GM19463 (cell line): ENCODE measurements around the gene SUMF1.

Experiments
- ATAC-seq: cut with Tn5 transposase; IDR thresholded peaks from one replicate; pipeline ENCODE4 v1.9.1; 2021; ENCODE audit warnings: mild to moderate bottlenecking, moderate library complexity; ENCODE audit not compliant: unreplicated experiment

Gene SUMF1

DNA sequence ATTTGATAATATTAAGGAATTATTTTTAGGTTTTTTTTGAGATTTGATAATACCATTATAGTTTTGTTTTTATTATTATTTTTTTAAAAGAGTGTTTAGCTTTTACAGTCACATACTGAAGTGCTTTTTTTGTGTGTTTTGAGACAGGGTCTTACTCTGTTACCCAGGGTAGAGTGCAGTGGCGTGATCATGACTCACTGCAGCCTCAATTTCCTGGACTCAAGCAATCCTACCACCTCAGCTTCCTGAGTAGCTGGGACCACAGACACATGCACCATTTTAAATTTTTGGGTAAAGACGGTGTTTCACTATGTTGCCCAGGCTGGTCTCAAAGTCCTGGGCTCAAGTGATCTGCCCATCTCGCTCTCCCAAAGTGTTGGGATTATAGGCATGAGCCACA is 73.0 kb downstream of the SUMF1 start:
- ATAC-seq, result no peak

DNA sequence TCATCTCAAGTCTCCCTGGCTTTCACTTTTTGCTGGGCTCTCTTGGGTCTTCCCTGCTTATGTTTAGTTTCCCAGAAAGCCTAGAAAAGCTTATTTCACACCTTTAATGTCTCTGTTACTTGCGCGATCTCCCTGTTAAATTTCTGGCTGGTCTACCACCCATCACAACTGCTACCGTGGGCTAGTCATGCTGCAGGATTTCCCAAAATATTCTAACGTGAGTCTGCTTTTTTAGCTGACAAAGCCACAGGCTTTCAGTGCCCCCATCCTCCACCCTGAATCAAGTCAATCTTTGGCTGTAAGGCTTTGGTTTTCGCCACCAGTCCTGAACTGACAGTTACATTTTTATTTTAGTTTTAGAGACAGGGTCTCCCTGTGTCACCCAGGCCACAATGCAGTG is 74.1 kb downstream of the SUMF1 start:
- ATAC-seq, result no peak

DNA sequence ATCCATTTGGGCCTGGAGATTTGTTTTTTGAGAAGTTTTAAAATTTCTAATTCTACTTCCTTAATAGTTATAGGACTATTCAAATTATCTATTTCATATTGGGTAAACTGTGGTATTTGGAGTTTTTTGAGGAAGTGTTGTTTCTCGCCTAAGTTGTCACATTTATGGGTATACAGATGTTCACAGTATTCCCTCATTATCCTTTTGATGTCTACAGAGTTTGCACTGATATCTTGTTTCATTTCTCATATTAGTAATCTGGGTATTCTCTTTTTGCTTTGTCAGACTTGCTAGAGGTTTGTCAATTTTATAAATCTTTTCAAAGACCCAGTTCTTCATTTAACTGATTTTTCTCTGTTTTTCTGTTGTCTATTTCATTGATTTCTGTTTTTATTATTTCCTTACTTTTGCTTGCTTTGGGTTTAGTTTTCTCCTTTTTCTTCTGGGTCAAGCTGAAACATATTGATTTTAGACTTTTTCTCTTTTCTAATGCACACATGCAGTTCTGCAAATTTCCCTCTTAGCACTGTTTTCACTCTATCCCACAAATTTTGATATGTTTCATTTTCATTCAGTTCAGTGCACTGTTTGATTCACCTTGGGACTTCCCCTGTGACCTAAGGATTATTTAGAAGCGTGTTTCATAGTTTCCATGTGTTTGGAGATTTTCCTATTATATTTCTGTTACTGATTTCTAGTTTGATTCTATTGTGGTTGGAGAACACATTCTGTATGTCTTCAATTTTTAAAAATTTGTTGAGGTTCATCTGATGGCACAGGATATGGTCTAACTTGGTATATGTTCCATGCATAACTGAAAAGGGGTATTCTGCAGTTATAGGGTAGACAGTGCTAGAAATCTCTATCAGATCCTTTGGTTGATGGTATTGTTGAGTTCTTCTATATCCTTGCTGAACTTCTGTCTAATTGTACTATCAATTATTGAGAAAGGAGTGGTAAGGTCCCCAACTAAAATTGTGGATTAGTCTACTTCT is 79.6 kb downstream of the SUMF1 start:
- ATAC-seq, result peak; percentile 66

DNA sequence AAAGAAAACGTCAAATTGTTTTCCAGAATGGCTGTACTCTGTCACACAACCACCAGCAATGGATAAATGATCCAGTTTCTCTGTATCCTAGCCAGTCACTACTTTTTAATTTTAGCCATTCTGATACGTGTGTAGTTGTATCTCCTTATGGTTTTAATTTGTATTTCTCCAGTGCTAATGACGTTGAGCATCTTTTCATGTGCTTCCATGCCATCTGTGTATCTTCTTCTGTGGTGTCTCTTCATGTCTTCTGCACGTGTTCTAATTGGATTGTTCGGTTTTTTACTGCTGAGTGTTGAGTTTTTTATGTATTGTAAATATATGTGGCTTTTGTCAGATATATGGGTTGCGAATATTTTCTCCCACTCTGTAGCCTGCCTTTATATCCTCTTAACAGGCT is 81.9 kb downstream of the SUMF1 start:
- no peak for ATAC-seq

DNA sequence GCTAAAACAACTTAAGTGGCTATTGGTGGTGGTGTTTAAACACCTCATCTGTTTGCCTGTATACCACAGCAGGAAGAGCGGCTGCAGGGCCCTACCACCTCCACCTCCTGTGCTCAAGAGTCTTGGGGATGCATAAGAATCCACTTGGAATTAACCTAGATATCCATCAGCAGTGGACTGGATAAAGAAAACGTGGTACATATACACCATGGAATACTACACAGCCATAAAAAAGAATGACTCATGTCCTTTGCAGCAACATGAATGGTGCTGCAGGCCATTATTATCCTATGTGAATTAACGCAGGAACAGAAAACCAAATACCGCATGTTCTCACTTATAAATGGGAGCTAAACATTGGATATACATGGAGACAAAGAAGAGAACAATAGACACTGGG is 87.1 kb downstream of the SUMF1 start:
- no peak for ATAC-seq

DNA sequence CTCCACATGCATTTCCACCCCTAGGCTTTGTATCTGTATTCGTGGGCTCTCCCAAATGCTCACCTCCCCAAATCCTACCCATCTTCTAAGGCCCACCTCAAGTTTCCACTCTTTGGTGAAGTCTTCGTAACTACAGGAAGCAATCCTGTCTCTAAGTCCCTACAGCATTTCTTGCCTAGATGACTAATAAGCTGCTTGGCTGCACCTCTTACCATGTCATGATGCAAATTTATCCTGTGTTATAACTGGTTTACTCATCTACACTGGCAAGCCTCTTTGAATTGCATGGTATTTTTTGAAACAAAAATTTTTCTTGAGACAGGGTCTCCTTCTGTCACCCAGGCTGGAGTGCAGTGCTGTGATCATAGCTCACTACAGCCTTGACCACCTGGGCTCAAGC is 90.6 kb downstream of the SUMF1 start:
- ATAC-seq, result no peak

DNA sequence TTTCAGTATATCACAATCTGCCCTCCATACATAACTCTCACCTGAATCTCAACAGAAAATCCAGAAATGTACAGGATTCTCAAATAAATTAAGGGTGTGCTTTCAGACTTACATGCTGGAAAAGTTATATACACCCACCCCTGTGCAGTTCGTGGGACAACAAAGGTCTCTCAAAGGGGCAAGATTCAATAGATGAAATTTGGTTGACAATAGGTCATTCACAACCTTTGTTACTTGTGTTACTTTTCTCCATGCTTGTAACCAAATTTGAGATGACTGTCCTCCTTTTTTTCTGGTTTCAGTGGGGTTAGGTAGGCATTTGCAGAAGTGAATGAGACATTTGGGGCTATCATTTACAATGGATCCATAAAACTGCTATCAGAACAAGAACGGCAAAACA is 91.2 kb downstream of the SUMF1 start:
- no peak for ATAC-seq

DNA sequence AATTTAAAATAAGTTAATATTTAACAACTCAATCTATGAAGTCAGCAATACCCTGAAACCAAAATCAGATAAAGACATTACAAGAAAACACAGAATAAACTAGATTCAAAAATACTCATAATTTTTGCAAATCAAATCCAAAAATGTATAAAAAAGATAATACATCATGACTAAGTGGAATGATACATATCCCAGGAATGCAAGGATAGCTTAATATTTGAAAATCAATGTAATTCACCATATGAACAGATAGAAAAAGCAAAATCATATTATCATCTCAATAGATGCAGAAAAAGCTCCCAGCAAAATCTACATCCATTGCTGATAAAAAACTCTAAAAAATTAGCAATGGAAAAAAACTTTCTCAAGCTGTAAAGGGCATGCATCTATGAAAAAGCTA is 93.4 kb downstream of the SUMF1 start:
- no peak for ATAC-seq

DNA sequence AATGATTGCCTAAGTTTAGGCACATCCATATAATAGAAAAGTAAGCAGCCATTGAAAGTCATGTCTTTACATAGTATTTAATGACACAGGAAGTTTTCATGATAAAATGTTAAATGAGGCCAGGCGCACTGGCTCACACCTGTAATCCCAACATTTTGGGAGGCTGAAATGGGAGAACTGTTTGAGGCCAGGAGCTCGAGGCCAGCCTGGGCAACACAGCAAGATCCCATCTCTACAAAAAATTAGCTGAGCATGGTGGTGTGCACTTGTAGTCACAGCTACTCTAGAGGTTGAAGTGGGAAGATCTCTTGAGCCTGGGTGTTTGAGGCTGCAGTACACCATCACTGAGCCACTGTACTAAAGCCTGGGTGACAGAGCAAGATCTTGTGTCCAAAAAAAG is 104.5 kb downstream of the SUMF1 start:
- no peak for ATAC-seq

DNA sequence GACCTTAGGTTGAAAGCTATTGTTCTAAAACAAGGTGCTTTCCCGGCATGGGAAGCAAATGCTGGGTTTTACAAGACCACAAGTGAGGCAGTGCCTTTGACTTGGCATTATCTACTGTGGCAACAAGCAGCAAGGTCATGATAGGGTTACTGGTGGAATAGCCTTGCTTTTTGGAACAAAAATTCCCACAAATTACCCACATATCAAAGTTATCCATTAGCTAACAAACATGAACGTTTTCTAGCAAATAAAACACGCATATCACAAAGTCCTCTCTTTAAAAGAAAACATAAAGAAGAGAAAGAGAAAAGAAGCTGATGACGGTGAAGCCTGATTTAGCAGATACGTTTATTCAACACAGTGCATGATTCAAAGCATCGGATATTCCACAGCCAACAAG is 106.3 kb downstream of the SUMF1 start:
- ATAC-seq, result no peak

DNA sequence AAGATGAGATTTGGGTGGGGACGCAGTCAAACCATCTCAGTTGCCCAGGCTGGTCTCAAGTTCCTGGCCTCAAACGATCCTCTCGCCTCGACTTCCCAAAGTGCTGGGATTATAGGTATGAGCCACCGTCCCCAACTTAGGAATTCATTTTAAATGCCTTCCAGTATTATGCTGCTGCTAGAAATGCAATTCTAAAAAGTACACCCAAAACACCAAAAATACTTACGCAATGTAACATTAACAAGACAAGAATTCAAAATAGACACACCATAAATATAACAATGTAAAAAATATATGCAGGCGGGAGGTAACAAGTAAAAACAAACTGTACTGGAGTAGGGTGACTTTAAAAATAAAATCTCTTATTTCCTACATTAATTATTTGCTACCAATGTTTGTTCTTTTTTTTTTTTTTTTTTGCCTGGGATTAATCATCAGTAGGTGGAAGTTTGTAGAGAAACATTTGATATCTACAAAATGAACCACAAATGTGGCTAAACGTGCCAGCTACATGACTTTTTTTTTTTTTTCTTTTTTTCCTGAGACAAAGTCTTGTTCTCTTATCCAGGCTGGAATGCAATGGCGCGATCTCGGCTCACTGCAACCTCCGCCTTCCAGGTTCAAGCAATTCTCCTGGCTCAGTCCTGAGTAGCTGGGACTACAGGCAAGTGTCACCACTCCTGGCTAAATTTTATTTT is 107.1 kb downstream of the SUMF1 start:
- no peak for ATAC-seq

DNA sequence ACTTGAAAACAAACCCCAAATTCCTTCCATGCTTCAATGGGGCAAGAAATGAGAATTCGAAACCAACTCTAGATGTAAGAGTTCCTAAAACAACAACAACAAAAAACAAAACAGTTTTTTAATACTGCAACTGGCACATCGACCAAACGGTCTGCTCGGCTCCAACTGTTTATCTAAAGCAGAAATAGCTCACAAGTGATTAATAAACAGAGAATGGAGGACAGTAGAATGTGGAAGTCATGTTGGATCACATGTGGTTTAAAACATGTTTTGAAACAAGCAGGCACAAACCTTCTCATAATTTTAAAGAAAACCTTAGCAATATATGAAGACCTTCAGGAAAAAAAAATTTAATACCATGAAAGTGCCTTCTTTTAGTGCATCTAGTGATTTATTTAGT is 108.8 kb downstream of the SUMF1 start:
- no peak for ATAC-seq

DNA sequence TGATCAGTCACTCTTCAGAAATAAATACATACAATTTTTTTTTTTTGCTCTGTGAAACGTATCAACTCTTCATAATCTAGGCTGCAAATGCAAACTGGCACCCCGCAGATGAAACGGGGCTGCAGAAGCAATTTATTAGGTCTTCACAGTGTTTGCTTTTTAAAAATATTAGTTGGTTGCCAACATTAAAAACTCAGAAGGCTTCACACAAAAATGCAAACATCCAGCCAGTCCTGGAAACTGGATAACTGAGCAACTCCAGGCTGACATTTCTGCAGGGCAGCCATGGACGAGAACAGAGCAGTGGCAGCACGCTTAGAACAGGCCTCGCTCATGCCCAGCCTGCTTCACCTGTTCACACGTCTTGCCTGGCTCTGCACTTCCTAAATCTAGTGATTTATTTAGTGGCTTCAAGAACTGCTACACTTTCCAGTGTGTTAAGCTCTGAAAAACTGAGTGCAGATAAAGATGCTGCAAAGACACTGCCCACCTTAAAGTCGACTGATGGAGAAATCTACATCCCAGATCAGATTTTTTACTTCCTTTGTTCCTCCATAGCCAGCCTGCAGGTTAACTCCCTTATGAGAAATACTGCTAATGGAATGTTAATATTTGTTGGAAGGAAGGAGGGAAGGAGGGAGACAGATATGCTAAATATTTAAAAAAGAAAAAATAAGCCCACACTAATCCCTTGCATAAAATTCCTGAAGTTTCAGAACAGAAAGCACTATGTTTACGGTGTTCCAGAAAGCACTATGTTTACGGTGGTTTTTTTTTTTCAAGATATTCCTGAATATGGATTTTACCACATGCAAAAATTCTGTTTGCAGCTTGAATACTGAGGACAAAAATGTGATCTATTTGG is 110.3 kb downstream of the SUMF1 start:
- ATAC-seq, result no peak

DNA sequence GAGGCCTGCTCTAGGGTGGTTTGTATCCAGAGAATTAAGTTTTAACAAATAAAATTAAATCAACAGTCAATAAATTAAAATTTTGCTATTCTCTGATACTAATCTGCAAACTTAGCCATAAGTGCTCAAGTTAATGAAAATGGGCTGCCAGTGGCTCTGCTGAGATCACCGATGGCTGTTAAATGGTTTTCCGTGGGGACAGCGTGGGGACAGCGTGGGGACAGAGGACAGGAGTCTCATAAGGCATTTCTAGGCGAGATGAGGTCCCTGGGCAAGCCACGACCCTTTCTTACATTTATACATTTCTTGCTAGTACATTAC is 110.9 kb downstream of the SUMF1 start:
- no peak for ATAC-seq

DNA sequence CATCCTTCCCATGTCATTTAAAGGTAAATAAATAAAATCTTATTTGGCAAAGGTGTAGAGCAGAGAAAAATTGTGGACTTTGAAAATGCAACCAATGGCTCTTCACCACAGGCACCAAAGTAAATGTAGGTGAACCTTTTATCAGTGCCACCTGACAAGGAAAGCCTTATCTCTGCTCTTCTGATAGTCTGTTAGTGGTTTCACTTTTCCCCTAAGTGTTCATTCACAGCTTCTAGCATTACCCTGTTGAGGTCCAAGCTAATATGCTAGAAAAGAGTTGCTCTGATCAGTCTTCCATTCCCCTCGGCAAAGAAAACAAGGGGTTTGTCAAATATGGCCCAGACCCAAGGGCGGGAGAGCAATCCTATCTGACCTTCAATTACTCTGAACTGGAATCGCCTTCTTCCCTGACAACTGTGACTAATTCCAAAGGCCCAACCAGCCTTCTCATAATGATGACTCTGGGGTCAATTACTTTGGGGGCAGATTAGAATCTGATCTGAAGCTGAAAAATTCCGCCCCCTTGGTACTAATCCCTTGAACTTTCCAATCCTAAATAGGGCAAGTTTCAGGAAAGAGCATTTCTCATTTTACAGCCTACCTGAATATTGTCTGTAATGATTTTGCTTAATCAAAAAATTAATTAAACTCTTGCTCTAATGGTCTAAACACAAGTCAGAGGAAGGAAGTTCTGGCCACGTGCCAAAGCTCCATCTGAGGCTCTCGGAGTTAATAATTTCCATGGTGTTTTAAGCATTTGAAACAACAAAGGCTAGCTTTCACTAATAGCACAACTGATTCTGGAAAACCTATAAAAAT is 111.5 kb downstream of the SUMF1 start:
- no peak for ATAC-seq

DNA sequence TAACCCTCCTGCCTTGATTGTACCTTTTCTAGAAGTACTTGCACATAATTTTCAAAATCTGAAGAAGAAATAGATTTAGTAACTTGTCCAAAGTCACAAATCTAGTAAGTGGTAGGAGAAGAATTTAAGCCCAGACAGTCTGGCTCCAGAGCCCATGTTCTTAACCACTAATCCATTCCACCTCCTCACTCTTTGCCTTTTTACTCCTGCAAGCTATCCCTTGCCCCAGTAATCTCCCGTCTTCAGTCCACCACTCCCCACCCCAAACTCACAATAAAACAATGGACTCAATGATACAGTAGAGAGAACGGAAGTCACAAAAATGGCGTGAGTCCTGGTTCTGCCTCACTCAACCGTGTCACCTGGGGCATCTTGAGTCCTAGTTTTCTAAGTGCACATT is 115.2 kb downstream of the SUMF1 start:
- no peak for ATAC-seq

DNA sequence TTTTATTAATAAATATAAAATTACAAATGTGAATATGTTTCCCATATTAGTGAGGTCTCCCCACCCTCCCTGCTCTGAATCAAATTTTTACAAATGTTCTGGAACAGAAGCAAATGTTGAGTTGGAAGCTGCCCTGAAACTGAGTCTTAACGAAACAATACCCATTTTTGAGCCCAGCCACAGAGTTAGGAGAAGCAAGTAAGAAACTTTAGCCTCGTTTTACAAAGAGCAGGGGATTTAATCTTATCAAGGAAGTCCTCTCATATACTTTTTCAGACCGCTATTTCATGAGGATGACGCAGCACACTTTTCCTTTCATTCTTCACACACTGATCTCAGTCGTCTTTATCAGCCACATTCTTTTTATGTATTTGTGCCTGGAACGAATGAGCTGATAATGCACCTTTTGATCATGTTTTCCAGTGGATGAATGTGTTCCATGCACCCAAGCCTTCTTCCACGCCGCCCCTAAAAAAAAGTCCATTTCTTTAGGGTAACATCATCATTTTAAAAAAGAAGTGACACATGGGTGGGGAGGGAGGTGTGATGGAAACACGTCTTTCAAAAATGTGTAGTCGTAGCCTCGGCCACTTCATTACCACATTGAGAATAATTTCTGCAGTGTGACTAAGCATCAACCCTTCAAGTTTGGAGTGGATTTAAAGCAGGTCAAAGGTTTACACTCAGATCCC is 115.8 kb downstream of the SUMF1 start:
- ATAC-seq, result peak; percentile 34

DNA sequence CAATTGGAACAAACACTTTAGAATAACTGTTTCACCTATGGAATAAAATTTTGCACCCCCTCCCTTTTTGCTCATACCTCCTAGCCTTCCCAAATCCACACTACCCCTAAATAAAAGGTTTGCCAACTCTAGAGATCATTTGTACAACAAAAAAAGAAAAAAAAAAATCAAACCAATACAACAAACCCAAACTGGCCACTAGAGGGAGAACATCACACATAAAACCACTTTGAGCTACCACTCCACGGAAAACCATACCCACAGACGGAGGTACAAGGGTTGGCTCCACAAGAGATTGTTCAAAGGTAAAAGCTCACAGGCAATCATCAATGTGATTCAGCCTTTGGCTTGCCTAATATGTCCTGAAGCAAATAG is 116.3 kb downstream of the SUMF1 start:
- peak; percentile 86 for ATAC-seq

DNA sequence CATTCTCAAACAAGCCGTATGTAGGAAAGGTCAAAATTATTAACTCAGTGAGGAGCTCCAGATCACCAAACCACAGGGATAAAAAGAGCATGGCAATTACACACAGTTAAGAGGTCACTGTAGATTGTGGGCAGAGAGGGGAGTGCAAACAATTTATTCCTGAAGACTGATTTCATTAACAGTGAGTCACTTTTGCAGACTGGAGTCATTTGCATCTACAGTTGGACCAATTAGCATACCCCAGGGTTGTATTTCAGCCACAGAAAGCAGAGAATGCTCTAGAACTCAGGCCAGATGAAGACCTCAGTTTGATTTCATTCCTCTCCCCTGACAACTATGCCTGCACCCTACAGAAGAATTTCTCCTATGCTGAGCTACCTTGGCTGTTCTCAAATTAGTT is 123.8 kb downstream of the SUMF1 start:
- ATAC-seq, result no peak

DNA sequence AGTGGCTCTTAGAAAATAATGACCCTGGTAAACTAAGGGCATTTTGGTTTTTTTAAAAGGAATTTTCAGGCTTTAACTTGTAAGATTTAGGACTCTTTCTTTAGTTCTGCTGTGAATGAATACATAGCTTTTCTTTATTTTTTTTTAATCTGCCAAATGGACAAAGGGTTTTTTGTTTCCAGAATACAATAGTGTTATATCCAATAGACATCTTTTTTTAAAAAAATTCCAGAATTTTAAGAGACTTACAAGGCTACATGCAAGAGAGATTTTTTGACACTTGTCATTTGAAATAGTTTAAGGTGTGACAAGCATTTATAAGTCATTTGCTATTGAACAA is 125.8 kb downstream of the SUMF1 start:
- no peak for ATAC-seq
